Liver (tissue), 9 donors: ENCODE results near the gene PRG2. TPM values are rescaled to one million over a fixed set of nuclear protein-coding genes. Genes with fewer than 3 reads are reported as not detected.

ENCODE experiments used
- DNase-seq: peaks from one replicate; pipeline ENCODE4 v3.0.0-alpha.2; 2017; ENCODE audit warnings: low spot score
- H3K27ac ChIP-seq, 2 donors: one replicate each; pipeline ENCODE4 v1.7.0; 2013; ENCODE audit warnings: inconsistent platforms in 2 of 2, low read length in 2 of 2, control low read depth in 1 of 2, low read depth in 1 of 2, mild to moderate bottlenecking in 1 of 2
- H3K27me3 ChIP-seq, 4 donors: one replicate each; pipeline versions ENCODE4 v1.6.1 to v1.7.0; 2013; ENCODE audit warnings: low read length in 3 of 4, inconsistent platforms in 1 of 4, mild to moderate bottlenecking in 1 of 4, moderate library complexity in 1 of 4; ENCODE audit not compliant: control insufficient read depth in 4 of 4, insufficient read depth in 4 of 4
- H3K36me3 ChIP-seq, 4 donors: one replicate each; pipeline versions ENCODE4 v1.6.1 to v1.7.0; 2013; ENCODE audit warnings: low read length in 3 of 4, mild to moderate bottlenecking in 3 of 4, low read depth in 1 of 4, moderate library complexity in 1 of 4; ENCODE audit not compliant: control insufficient read depth in 4 of 4, insufficient read depth in 3 of 4
- H3K4me1 ChIP-seq, 4 donors: one replicate each; pipeline versions ENCODE4 v1.6.1 to v1.7.0; 2013; ENCODE audit warnings: low read length in 3 of 4, mild to moderate bottlenecking in 3 of 4, moderate library complexity in 1 of 4; ENCODE audit not compliant: control insufficient read depth in 4 of 4, insufficient read depth in 4 of 4
- H3K4me3 ChIP-seq, 3 donors: one replicate each; pipeline versions ENCODE4 v1.6.1 to v1.7.0; 2013; ENCODE audit warnings: low read length in 3 of 3, control low read depth in 1 of 3, low read depth in 1 of 3, mild to moderate bottlenecking in 1 of 3
- H3K9ac ChIP-seq, 2 donors: one replicate each; pipeline ENCODE4 v1.7.0; 2013; ENCODE audit warnings: low read length in 2 of 2, mild to moderate bottlenecking in 2 of 2, moderate library complexity in 2 of 2, control low read depth in 1 of 2, low read depth in 1 of 2
- H3K9me3 ChIP-seq, 4 donors: one replicate each; pipeline versions ENCODE4 v1.6.1 to v1.7.0; 2013; ENCODE audit warnings: low read length in 3 of 4; ENCODE audit not compliant: control insufficient read depth in 4 of 4
- ATF3 ChIP-seq: IDR thresholded peaks from 2 replicates; pipeline ENCODE4 v1.6.1; 2016; ENCODE audit warnings: antibody characterized with exemption
- EGR1 ChIP-seq, 2 donors: IDR thresholded peaks; 2 replicates each; pipeline ENCODE4 v1.6.1; 2016 to 2018; ENCODE audit warnings: antibody characterized with exemption in 2 of 2, low read depth in 2 of 2
- FOXA1 ChIP-seq: IDR thresholded peaks from 2 replicates; pipeline ENCODE4 v1.6.1; 2016; ENCODE audit warnings: antibody characterized with exemption
- FOXA2 ChIP-seq: IDR thresholded peaks from 2 replicates; pipeline ENCODE4 v1.6.1; 2016; ENCODE audit warnings: antibody characterized with exemption
- GABPA ChIP-seq, 2 donors: IDR thresholded peaks in 1 of 2; conservative IDR thresholded peaks in 1 of 2; 2 replicates each; pipeline ENCODE4 v1.6.1; 2016; ENCODE audit warnings: antibody characterized with exemption in 2 of 2, mild to moderate bottlenecking in 1 of 2, moderate library complexity in 1 of 2
- HNF4A ChIP-seq, 2 donors: conservative IDR thresholded peaks; 2 replicates each; pipeline ENCODE4 v1.6.1; 2016; ENCODE audit warnings: antibody characterized with exemption in 2 of 2, mild to moderate bottlenecking in 2 of 2
- HNF4G ChIP-seq: IDR thresholded peaks from 2 replicates; pipeline ENCODE4 v1.6.1; 2016; ENCODE audit warnings: antibody characterized with exemption
- JUND ChIP-seq, 2 donors: IDR thresholded peaks; 2 replicates each; pipeline ENCODE4 v1.6.1; 2016; ENCODE audit warnings: antibody characterized with exemption in 2 of 2
- MAX ChIP-seq: IDR thresholded peaks from 2 replicates; pipeline ENCODE4 v1.6.1; 2016; ENCODE audit warnings: antibody characterized with exemption
- NR2F2 ChIP-seq: IDR thresholded peaks from 2 replicates; pipeline ENCODE4 v1.6.1; 2016; ENCODE audit warnings: antibody characterized with exemption
- RAD21 ChIP-seq, 2 donors: IDR thresholded peaks; 2 replicates each; pipeline ENCODE4 v1.6.1; 2016; ENCODE audit warnings: antibody characterized with exemption in 2 of 2, mild to moderate bottlenecking in 2 of 2
- REST ChIP-seq: IDR thresholded peaks from 2 replicates; pipeline ENCODE4 v1.6.1; 2016; ENCODE audit warnings: antibody characterized with exemption, mild to moderate bottlenecking
- RXRA ChIP-seq, 2 donors: IDR thresholded peaks; 2 replicates each; pipeline ENCODE4 v1.6.1; 2017 to 2018; ENCODE audit warnings: antibody characterized with exemption in 2 of 2, mild to moderate bottlenecking in 1 of 2
- SP1 ChIP-seq: IDR thresholded peaks from 2 replicates; pipeline ENCODE4 v1.6.1; 2018; ENCODE audit warnings: antibody characterized with exemption, mild to moderate bottlenecking
- TAF1 ChIP-seq: conservative IDR thresholded peaks from 2 replicates; pipeline ENCODE4 v1.6.1; 2016; ENCODE audit warnings: antibody characterized with exemption, mild to moderate bottlenecking
- YY1 ChIP-seq: IDR thresholded peaks from 2 replicates; pipeline ENCODE4 v1.6.1; 2016; ENCODE audit warnings: antibody characterized with exemption, mild to moderate bottlenecking
- ZBTB33 ChIP-seq: IDR thresholded peaks from 2 replicates; pipeline ENCODE4 v1.6.1; 2016; ENCODE audit warnings: antibody characterized with exemption
- WGBS: extraction: QIAGEN DNeasy Blood & Tissue Kit; methylation state at CpG from one replicate; pipeline ENCODE4 v1.1.7; 2013; 5-methylcytosine and 5-hydroxymethylcytosine counted together
- polyA plus RNA-seq, 2 donors: library from polyadenylated mRNA; stranded (reverse) in 1 of 2; unstranded in 1 of 2; fragments of 200-250 nt in 1 of 2; fragments of >200 nt in 1 of 2; fragmentation: Nextera tagmentation in 1 of 2; extraction: Ambion mirVana in 1 of 2; gene quantifications; one replicate each; pipeline versions ENCODE4 v1.2.1 to v1.2.3, GENCODE V29; 2013 to 2015
- total RNA-seq, 2 donors: library from RNA; depleted of rRNA; stranded (reverse); fragments of >200 nt; gene quantifications; one replicate each; pipeline ENCODE4 v1.2.3, GENCODE V29; 2014
- TF ChIP-seq, protein P1 (sequence below): fragments of 150-350 bp; IDR thresholded peaks from 2 replicates; pipeline ENCODE4 v1.5.1; 2017; ENCODE audit warnings: improper control_type of control experiment, low read depth, low read length; ENCODE audit not compliant: missing input control
- donor health status: healthy.
- donor health status: healthy.
- donor health status: healthy.
- donor health status: healthy.
- donor health status: healthy.

Gene PRG2
- total and polyA plus RNA-seq, 4 donors = 0.74 to 24.2 (median 1.2) TPM; not detected in 1

GRCh38 chr11:57379732-57380131, 10.7 kb downstream of the PRG2 start:
- Histone ChIP-seq H3K9ac (no peak overlapping the region), H3K9me3 (no peaks in the 10 kb centered on the region), H3K36me3 (no peaks in the 10 kb centered on the region), H3K27me3 (no peaks in the 10 kb centered on the region), H3K27ac (no peak overlapping the region), H3K4me3 (no peak overlapping the region), H3K4me1 (no peaks in the 10 kb centered on the region)
- 29% methylated on average over 10 of the region's 10 CpGs for WGBS
- no peak for DNase-seq
- TF ChIP-seq REST (peak; percentile 98), FOXA1 (no peak)

DNA sequence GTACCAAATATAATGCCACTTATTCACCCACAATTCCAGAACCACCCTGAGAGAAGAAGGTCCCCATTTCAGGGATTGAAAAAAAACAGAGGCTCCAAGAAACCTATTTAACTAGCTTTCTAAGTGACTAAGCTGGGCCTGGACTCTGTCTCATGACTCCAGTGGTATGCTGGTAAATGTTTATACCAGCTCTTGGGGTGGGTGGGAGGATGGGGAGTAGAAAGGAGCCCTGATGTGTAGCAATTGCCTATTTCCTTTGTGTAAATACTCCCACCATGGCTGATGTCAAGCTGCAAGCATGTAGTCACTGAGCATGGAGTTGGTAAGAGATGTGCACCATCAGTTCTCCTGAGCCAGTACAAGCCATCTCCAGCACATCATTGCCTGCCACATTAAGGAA, 12.3 kb downstream of the PRG2 start:
- Histone ChIP-seq H3K4me3 (no peak overlapping the region), H3K4me1 (no peaks in the 10 kb centered on the region), H3K27ac (no peak overlapping the region), H3K36me3 (no peaks in the 10 kb centered on the region), H3K27me3 (no peaks in the 10 kb centered on the region), H3K9me3 (no peaks in the 10 kb centered on the region), H3K9ac (no peak overlapping the region)
- DNase-seq = no peak
- TF ChIP-seq JUND (IDR thresholded peaks at IDR 0.05) (no peak), TAF1 (no peak), FOXA1 (no peak), GABPA (IDR thresholded peaks at IDR 0.05 in 1 of 2, conservative IDR thresholded peaks at IDR 0.05 in 1 of 2) (no peak)

- H3K4me3 ChIP-seq = no peak overlapping the region
- no peaks in the 10 kb centered on the region for H3K9me3 ChIP-seq
- H3K4me1 ChIP-seq = no peaks in the 10 kb centered on the region
- no peaks in the 10 kb centered on the region for H3K27me3 ChIP-seq
- WGBS = 75% methylated on average over 5 of the region's 5 CpGs
- no peaks in the 10 kb centered on the region for H3K36me3 ChIP-seq
- no peak overlapping the region for H3K9ac ChIP-seq
- TF ChIP-seq NR2F2 (no peak), TAF1 (no peak), HNF4A (conservative IDR thresholded peaks at IDR 0.05) (no peak), REST (no peak), EGR1 (IDR thresholded peaks at IDR 0.05; ENCODE audit: low read depth in 2 of 2) (no peak), GABPA (IDR thresholded peaks at IDR 0.05 in 1 of 2, conservative IDR thresholded peaks at IDR 0.05 in 1 of 2) (no peak), FOXA1 (no peak), HNF4G (no peak), RAD21 (IDR thresholded peaks at IDR 0.05) (no peak), ZBTB33 (no peak), ATF3 (no peak), RXRA (IDR thresholded peaks at IDR 0.05) (no peak), MAX (no peak), SP1 (no peak), JUND (IDR thresholded peaks at IDR 0.05) (no peak), FOXA2 (no peak), YY1 (no peak)
- TF ChIP-seq, protein P1, sequence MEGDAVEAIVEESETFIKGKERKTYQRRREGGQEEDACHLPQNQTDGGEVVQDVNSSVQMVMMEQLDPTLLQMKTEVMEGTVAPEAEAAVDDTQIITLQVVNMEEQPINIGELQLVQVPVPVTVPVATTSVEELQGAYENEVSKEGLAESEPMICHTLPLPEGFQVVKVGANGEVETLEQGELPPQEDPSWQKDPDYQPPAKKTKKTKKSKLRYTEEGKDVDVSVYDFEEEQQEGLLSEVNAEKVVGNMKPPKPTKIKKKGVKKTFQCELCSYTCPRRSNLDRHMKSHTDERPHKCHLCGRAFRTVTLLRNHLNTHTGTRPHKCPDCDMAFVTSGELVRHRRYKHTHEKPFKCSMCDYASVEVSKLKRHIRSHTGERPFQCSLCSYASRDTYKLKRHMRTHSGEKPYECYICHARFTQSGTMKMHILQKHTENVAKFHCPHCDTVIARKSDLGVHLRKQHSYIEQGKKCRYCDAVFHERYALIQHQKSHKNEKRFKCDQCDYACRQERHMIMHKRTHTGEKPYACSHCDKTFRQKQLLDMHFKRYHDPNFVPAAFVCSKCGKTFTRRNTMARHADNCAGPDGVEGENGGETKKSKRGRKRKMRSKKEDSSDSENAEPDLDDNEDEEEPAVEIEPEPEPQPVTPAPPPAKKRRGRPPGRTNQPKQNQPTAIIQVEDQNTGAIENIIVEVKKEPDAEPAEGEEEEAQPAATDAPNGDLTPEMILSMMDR = no peak
- no peak overlapping the region for H3K27ac ChIP-seq
- no peak for DNase-seq
Measured at GRCh38 chr11:57377107-57377506, 13.3 kb downstream of the PRG2 start.
